SK-N-DZ (cell line): Measurements from ENCODE around the gene TMPRSS13.
A peak's percentile ranks its signal among the peaks of the same experiment; 100 is the strongest.

Source experiments
- DNase-seq: peaks from one replicate; pipeline ENCODE4 v3.0.0-alpha.2; 2015; ENCODE audit warnings: low spot score

Gene TMPRSS13

DNA sequence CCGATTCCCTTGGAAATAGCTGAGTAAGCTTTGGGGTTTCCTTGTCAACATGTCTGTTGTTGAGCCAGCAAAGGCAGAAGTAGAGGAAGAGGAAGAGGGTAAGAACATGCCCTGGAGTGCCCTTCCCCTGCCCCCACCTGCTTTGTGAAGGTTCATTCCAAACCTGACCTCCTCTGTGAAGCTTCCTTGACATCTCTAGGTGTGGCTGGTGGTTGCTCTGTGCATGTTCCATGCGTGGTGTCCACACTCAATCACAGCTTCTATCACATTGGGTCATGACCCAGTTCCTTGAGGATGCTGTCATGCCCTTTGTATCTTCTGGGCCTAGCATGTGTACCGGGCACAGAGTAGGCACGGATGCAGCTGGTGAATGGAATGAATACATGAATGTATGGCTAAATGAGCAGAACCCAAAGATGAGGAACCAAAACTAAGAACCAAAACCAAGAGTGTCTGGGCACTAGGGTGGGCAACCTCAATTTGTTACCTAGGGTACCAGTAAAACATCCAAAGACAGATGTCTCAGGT, 29.0 kb downstream of the TMPRSS13 start:
- no peak for DNase-seq

DNA sequence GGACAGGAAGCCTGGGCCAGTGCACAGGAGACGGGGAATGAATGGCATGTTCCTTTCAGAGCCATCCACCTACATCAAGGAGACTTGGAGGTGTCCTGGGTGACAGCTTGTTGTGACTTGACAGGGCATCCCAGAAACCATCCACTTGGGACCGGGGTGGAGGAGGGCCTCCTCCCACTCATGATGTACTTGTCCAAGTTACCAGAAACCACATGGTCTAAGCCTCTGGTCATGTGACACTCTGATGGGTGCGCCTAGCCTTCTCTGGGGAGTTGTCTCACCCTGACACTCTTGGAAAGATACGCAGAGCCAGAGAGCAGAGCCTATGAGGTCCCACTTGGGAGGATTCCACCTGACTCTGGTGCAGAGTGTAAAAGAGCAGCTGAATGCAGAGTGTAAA, 31.1 kb downstream of the TMPRSS13 start:
- DNase-seq, result no peak

DNA sequence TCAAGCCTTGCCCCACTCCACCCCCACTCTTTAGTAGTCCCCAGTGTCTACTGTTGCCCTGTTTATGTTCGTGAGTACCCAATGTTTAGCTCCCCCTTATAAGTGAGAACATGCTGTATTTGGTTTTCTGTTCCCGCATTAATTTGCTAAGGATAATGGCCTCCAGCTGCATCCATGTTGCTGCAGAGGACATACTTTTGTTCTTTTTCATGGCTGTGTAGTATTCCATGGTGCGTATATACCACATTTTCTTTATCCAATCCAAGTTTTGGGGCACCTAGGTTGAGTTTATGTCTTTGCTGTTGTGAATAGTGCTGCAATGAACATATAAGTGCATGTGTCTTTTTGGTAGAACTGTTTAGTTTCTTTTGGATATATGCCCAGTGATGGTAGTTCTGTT, 36.6 kb downstream of the TMPRSS13 start:
- DNase-seq, result no peak

DNA sequence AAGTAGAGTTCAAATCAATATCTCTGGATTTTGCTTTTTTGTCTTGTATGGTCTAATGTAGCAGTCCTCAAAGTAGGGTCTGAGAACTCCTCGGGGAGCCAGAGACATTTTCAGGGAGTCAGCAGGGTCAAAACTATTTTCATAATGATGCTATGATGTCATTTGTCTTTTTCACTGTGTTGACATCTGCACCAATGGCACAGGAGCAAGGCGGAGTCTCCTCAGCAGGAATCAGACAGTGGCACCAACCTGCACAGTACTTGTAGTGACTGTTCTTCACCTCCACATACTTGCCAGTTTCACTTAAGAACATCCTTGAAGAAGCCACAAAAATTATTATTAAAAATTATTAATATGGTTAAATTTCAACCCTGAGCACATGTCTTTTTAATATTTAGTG, 37.8 kb downstream of the TMPRSS13 start:
- no peak for DNase-seq

DNA sequence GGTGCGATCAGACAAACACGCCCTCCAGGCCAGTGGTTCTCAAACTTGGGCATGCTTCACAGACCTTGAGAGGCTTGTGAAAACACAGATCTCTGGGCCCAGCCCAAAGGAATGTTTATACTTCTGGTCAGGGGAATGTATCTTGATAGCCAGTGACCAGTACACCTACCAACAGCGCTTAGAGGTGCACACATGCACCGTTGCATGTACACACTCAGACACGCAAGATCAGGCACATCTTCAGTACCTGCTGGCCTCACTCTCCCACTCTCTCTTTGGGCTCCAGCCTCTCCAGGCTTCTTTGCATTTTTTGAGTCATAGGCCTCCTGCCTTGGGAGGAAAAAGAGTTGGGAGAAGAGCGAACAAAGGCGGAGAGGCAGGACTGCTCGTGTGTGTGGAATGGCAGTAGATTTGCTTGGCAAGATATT, 41.0 kb downstream of the TMPRSS13 start:
- no peak for DNase-seq

DNA sequence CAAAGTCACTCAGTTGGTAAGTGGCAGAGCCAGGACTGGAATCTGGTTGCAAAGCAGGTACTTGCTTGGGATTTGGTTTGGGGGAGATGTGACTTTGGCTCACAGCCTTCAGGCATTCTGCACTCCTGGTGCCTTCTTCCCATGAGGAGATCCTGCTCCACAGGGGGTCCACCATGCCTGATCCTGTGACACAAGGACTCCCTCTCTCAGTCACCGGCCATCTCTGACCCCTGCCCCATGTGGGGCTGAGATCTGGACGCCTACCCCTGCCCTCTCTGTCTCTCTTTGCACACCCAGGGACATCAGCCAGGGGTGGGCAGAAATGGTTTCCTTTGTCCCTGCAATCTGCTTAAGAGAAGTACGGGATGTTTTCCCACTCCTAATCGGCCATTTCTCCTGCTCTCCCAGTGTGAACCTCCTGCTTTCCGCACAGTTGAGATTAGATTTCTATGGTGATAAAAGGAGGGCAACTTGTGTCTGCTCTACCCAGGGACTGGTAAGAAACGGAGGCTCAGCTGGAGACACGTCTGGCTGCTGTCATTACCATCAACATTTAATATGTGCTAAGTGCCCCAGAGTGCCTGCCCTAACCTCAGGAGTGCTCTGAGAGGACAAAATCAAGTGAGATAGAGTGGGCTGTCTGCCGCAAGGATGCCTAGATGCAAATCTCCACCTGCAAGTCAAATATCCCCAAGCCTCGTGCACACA, 41.6 kb downstream of the TMPRSS13 start:
- peak; percentile 51 for DNase-seq

DNA sequence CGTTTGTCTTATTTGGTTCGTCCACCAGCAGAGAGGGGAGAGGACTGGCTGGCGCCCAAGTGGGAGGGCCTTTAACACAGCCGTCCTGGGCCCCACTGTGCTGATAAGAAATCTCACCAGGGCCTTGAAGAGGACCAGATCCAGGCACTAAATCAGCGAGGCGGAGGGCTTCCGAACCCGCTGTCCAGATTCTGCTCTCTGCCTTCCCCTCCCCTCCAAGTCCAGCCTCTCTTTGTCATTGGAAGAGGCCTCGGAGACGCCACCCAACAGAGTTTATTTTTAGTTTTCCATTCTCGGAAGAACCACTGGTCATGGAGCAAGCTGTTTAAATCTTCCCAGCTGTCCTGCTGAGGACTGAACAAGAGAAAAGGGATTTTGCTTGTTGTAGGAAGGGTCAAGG, 43.4 kb downstream of the TMPRSS13 start:
- peak; percentile 68 for DNase-seq

DNA sequence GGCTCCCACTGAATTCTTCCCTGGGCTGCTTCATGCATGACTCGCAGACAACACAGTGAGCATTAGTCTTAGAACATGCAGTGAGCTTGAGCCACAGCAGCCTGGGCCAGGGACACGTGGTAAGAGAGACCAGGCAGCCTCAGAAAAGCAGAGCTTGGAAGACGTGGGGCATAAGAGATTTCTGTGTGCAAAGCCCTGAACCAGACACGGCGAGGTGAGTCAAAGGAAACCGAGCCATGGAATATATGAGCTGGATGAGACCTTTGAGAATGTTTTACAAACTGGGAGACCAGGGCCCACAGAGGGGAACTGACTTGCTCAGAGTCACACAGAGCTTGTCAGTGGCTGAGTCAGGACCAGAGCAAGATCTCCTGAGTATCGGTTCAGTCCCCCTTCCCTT, 44.2 kb downstream of the TMPRSS13 start:
- peak; percentile 29 for DNase-seq

DNA sequence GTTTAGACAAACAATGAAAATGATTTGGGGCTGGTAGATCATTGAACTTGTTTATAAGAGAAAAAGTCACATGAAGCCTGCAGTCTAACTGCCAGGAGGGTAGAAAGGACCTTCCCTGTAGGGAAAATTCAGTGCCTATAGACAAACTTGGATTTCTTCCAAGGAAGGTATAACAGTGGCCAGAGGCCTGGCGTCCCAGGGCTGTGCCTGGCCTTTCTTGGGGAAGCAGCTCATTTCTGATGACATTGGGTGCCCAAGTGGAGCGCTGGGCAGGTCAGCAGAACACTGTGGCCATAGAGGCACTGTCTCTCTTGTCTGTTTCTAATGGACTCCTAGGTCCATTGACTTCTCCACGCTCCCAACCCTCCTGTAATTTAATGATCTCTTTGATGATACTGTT, 46.1 kb downstream of the TMPRSS13 start:
- DNase-seq, result no peak

DNA sequence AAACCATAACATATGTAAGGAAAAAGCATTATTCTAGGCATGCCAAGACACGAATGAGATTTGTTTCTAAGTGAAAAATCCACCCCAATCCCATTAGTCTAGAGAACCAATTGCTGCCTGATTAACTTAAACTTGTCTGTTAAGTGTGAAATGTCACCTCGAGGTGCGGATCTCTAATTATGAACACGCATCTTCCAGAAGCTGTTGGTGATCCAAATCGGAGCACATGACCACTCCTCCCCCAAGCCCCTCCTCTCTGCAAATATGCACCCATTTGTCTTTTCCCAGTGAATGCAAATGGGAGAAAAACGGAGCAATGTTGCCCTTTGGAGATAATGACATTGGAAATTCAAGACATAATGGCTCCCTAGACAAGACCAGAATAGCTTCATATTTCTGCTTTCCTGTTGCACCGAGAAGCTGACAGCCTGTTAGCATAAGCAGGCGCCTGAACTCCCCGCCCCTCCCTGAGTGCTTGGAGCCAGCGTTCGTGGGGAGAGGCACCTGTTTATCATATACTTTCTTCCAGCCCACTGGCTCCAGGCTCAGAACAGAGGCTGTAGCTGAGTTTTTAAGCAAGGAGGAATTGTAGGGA, 46.8 kb downstream of the TMPRSS13 start:
- peak; percentile 24 for DNase-seq

DNA sequence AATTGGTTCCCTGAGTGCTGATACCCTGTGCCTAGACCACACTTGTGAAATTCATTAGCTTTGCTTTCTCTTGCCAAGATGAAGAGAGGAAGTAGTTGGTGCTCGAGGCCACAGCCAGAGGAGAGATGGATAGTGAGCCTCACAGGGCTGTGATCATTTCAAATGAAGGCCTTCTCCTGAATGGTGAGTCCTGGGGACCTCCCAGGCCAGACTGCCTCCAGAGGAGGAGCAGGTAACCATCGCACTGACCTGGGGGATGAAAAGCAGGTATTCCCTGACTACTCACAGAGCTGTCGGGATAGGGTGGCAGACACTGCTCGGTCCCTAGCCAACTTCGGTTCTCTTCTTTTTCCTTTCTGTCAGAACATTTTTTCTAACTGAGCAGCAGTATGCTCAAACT, 48.0 kb downstream of the TMPRSS13 start:
- DNase-seq, result no peak

DNA sequence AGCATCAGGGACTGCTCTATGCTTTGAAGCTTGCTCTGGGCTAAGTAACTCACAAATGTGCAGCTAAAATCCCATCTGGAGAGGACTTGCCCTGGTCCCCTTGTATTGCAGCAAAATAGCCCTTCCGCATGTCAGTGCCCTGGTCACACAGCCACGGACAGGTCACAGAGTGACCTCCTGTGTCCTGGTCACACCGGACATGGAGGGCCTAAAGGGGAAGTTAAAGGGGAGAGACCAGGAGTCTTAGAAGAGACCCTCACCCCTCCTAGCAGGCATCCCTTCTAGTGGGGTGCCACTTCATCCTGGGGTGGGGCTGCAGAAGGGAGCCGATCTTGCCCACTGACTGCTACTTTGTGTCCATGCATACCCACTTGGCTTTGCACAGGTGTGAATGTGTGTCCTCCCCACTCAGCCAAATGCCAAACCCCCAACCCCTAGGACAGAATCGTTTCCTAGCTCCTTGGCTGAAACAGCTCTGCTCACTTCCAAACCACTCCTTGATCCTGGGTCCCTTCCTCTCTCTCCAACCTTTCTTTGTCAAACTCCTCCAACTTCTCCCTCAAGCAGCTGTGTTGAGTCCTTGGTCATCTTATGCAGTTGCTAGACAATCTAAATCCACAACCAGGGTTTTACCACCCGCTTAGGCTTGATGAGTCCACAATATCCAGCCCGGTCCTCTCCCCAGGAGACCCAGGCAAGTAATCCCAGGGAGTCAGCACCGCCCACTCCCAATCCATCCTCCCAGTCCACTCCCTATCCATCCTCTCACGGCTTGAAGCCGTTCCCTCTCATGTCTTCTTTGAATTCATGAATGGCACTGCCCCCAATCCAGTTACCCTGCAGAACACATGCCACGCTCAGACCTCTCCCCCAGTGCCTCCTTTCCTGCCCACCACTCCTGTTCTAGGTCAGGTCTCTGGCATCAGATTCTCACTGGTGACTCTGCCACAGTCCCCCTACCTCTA, 49.4 kb downstream of the TMPRSS13 start:
- no peak for DNase-seq

DNA sequence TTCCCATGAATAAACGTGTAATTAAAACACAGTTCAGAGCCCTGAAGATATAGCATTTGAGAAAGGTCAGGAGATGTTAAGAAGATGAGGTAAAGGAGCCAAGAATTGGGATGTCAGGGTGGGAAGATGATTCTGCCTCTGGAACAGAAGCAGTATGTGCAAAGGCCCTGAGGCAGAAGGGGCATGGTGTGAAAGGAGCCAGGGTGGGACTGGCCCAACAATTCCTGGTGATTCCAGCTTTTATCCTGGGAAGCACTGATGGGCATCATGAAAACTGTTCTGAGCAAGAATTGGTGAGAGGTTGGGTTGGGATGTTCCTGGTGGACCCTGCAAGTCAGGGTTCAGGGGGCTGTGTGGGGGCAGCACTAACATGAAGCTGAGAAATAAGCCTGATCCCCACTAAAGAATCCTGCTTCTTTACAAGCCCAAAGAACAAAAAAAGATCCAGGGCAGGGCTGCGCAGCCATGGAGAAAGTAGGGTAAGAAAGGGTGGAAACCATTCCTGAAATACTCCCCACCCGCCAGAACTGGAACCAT, 50.2 kb downstream of the TMPRSS13 start:
- DNase-seq, result no peak

DNA sequence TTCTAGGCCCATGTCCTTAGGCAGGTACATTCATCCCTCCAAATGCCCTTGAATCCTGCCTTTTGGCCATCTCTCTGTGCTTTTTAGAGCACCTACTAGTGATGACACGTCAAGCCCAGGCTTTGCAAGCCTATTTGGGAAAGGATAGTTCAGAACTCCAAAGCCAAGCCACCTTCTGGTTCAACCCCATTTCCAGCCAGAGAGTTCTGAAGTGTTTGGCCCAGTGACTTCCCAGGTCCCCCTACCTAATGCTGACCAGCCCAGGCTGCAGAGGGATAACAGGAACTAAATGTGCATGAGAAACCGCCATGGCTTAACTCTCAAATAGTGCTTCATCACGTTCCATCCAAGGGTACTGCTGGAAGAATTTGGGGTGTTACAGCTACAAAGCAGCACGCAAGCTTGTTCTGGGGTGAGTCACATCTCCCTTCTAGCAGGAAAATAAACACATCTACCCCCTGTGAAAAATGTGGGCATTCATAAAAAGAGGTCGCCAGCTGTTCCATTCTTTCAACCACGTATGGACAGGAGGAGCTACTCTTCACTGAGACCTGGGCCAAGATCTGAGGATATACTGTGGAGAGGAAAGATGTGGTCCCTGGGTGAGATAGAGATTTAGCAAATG, 50.8 kb downstream of the TMPRSS13 start:
- no peak for DNase-seq

DNA sequence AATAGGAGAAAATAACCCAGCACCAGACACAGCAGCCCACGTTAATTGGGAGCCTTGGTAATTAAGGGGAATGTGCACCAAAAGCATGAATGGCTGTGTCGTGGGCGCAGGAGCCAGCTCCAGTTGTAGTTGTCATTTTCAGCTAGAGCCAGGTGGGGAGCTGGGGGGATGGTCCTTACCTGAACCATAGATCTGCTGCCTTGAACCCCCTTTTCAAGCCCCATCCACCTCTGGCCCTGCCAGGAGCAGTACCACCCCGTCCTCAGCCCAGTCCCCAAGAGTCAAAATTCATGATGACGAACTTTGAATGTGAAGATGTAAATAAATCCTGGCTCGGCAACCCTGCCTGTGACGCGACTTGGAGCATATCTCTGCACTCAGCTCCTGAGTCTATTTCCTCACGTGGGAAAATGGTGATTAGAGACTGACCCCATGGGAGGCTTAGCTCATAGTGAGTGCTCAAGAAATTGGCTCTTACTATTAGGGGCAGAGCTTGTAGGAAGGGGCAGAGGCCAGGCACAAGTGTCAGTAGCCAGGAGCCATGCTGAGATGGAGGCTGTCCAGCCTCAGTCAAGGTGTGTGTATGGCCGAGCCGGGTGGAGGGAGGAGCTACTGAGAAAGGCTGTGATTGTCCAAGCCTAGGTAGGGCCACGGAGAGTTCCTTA, 52.0 kb downstream of the TMPRSS13 start:
- DNase-seq, result peak; percentile 27

DNA sequence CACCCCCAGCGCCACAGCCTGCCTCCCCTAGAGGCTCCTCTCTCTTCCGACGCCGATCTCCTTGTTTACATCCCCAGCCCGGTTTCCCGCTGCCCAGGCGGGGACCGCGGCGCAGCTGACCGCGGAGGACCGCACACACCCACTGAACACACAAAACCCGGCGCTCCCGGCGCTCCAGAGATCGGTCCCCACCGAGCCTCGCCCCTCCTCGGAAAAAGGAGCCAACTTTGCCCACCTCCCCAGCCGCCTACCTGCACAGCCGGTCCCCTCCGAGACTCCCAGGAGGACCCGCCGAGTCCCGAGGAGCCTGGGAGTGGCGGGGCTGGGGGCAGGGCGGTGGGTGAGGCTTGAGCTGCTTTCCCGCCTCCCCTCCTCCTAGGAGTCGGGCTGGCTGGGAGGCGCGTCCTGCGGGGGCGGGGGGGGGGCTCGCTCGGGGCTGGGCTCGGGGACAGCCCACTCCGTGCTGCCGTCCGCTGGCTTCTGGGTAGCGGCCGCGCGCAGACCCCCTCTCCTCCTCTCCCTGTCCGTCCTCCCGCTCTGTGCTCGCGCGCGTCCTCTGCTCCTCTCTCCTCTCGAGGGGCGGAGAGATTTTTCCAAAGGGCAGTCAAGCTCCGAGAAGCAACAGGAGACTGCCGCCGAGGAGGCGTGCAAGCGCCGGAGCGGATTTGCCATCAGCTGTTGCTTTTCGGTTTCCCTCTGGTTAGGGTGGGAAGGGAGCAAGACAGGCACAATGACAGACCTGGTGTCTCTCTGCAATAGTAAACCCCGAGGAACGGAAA, 52.7 kb downstream of the TMPRSS13 start, which contains the start of gene FXYD6:
Gene FXYD6 (minus strand): TSS at position 318 of the 779 bp plus-strand sequence. CDS start 33,882 bp downstream, outside the sequence.
- DNase-seq, result peak; percentile 76

DNA sequence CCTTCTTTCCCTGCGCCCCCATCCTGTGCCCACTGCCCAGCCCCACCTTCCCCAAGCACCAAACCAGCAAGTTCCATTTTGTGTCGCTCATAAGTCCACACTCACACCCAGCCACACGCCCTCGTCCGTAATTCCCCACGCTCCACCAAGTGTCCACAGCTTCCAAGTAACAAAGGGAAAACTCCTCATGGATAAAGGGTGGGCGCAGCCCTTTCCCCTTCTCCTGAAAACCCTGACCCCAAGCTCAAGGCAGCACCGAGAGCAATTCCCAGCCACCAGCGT, 53.2 kb downstream of the TMPRSS13 start:
- DNase-seq, result no peak

DNA sequence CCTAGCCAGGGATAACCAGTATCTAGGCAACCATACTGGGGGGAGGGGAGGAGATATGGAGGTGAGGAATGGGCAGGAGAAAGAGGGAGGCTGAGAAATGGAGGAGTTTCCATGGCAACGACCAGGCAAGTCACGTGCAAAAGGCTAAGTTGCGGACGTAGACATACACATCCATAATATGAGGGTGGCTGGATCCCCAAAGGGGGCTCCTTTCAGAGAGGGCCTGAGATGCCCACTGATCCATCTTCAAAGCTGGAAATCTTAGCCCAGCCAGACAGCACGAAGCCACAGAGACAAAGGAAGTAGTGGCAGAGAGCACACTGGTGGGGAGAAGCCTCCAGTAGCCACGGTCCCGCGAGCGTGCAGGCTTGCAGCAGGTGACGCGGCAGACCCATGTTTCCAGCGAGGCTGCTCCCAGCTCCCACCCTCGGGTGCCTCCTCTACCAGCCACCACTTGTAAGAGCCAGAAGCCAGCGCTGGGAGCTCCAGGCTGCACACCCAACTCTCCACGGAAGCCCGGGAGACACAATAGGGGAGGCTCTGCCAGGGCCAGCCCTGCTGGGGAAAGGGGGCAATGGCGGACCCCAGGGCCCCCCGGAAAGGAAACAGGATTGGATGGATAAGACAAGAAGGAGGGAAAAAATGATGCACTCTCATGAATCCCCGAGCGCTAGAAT, 53.7 kb downstream of the TMPRSS13 start:
- DNase-seq, result peak; percentile 66

DNA sequence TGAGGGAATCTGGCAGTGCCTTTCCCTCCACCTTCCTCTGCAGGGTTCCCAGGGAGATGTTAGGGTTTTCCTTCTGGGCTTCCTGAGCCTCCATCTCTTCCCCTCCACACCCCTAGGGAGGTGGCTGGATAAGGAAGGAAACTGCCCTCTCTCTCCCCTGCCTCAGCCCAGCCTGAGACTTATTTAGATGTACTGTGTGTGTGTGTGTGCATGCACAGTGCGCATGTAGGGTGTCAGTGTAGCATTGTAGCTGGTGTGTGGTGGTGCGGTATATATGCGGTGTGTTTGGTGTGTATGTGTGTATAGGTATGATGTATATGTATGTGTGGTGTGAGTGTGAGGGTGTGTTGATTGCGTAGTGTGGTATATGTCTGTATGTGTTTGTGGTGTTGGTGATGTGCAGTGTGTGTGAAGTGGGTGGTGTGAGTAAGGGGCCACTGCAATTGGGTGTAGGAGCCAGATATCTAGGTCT, 54.3 kb downstream of the TMPRSS13 start:
- no peak for DNase-seq
